ENCODE measurements around the gene P3H3.

P3H3 gene

DNA sequence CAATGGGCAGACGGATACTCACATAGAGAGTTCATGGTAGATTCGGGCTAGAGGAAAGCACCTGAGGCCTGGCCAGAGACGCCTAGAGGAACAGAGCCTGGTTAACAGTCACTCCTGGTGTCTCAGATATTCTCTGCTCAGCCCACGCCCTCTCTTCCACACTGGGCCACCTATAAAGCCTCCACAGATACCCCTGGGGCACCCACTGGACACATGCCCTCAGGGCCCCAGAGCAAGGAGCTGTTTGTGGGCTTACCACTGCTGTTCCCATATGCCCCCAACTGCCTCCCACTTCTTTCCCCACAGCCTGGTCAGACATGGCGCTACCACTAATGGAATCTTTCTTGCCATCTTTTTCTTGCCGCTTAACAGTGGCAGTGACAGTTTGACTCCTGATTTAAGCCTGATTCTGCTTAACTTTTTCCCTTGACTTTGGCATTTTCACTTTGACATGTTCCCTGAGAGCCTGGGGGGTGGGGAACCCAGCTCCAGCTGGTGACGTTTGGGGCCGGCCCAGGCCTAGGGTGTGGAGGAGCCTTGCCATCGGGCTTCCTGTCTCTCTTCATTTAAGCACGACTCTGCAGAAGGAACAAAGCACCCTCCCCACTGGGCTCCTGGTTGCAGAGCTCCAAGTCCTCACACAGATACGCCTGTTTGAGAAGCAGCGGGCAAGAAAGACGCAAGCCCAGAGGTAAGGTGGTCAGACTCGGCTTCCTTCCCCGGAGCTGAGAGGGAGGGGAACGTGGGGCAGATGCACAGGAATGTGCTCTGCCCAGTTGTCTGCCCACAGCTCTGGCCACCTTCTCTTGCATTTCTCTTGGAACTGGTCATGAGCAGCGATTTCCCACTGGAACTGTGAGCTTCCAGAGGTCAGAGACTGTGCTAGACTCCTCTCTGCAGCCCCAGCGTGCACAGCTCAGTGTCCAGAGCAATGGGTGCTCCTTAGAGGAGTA lies 39.0 kb upstream of the P3H3 start, which contains the start of gene CD4:
CD4 (plus strand) TSS at position 557 of the 953 bp plus-strand sequence. CDS start 10,611 bp downstream, outside the sequence.
- TF ChIP-seq CTCF (IDR thresholded peaks at IDR 0.05; ENCODE audit: low read depth, low read length), result no peak
- no peak within 1 kb of the TSS for H3K4me3 ChIP-seq (replicated peaks in 1 of 2; ENCODE audit: low read depth in 2 of 2, low read length in 2 of 2)
- DNase-seq (ENCODE audit: low read depth in 2 of 2), result no peak

DNA sequence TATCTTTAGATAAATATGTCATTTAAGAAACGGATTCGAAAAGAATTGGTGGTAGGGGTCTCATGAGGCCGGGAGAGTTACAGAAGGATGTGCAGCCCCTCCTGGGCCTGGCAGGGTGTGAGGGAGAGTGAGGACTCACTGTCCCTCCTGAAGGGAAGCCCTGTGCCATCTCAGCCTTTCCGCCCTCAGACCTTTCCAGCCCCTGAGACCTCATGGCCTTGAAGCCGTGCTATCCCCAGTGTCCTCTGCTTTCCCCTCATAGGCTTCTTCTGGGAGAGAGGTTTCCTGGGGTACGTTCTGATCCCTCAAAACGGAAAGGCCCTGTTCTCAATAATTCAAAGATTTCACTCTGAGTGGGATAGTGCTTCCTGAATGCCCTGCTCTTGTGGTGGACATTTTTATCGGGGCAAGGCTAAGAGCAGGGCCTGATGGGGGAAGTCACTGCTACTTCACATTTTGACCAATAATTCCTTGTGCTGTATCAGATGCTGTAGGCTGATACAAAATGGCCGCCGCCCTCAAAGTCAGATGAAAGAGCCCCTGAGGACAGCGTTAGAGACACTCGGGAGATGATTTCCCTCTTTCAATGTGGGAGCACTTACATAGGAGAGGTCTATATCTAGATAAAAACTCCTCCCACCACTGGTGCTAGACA lies 37.6 kb upstream of the P3H3 start:
- no peak overlapping the region for H3K4me3 ChIP-seq (replicated peaks in 1 of 2; ENCODE audit: low read depth in 2 of 2, low read length in 2 of 2)
- no peak for TF ChIP-seq CTCF (IDR thresholded peaks at IDR 0.05; ENCODE audit: low read depth, low read length)
- DNase-seq (ENCODE audit: low read depth in 2 of 2), result no peak

DNA sequence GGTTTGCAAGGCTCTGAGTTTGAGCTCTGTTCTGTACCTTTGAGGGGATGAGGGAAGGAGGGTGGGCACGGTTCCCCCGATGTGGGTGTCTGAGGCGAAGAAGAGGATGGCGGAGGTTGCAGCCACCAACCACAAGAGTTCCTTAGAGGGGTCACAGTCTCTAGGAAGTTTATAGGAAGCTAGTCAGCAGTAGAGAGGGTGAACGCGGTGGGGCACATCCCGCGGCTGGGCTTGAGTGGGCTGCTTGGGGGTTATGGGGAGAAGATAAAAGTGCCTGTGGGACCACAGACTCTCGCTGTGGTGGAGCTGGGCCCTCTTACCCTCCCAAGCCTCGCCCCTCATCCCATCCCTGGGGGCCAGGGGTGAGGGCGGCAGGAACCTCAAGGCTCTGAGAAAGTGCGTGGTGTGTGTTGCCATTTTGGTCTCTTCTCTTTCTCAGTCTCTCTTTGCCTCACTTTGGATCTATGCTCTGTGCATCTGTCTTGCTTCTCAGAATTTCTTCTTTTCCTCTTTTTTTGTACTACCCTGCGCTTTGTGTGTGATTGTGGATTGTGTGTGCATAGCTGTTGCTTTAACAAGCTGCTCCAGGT lies 36.2 kb upstream of the P3H3 start:
- no peak overlapping the region for H3K4me3 ChIP-seq (replicated peaks in 1 of 2; ENCODE audit: low read depth in 2 of 2, low read length in 2 of 2)
- no peak for TF ChIP-seq CTCF (IDR thresholded peaks at IDR 0.05; ENCODE audit: low read depth, low read length)
- DNase-seq (ENCODE audit: low read depth in 2 of 2), result no peak

GRCh38 chr12:6792522-6793201 lies 35.5 kb upstream of the P3H3 start:
- DNase-seq (ENCODE audit: low read depth in 2 of 2), result peak in 1 of 2 donors; percentile 23
- H3K4me3 ChIP-seq (replicated peaks in 1 of 2; ENCODE audit: low read depth in 2 of 2, low read length in 2 of 2), result no peak overlapping the region
- TF ChIP-seq CTCF (IDR thresholded peaks at IDR 0.05; ENCODE audit: low read depth, low read length), result no peak

- no peak overlapping the region for H3K4me3 ChIP-seq (replicated peaks in 1 of 2; ENCODE audit: low read depth in 2 of 2, low read length in 2 of 2)
- no peak for TF ChIP-seq CTCF (IDR thresholded peaks at IDR 0.05; ENCODE audit: low read depth, low read length)
Observed at GRCh38 chr12:6795088-6795487, 33.1 kb upstream of the P3H3 start.

DNA sequence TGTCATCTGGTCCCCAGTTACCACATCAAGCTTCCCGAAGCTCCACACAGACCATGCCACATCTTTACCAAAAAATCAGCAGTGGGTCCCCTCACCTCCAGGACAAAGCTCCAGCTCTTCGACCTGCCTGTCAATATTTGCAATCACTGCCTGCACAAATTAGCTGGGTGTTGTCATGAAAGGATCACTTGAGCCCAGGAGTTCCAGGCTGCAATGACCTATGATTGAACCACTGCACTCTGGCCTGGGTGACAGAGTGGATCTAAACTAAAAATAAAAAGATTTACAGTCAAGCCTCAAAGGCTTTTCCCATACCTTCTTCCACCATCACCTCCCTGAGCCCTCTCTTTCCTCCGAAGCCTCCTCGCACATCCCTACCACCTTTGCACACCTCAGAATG lies 31.6 kb upstream of the P3H3 start:
- no peak overlapping the region for H3K4me3 ChIP-seq (replicated peaks in 1 of 2; ENCODE audit: low read depth in 2 of 2, low read length in 2 of 2)
- no peak for DNase-seq (ENCODE audit: low read depth in 2 of 2)
- TF ChIP-seq CTCF (IDR thresholded peaks at IDR 0.05; ENCODE audit: low read depth, low read length), result no peak

More at GRCh38 chr12:6795088-6795487, 33.1 kb upstream of the P3H3 start:
- DNase-seq (ENCODE audit: low read depth in 2 of 2), result no peak
